GM18502 (cell line): Measurements from ENCODE around the gene PANK3.

Experiments
- ATAC-seq: cut with Tn5 transposase; IDR thresholded peaks from one replicate; pipeline ENCODE4 v1.9.1; 2021; ENCODE audit warnings: mild to moderate bottlenecking; ENCODE audit not compliant: unreplicated experiment, poor library complexity

PANK3 gene

GRCh38 chr5:168578538-168579487, at the start of gene PANK3:
PANK3 (minus strand) TSS chr5:168579368; CDS start chr5:168579283, 85 bp downstream.
- ATAC-seq, result peak; percentile 63

- no peak for ATAC-seq
Measured at GRCh38 chr5:168624850-168625364, 45.7 kb upstream of the PANK3 start.

- no peak for ATAC-seq
Measured at GRCh38 chr5:168620807-168621206, 41.6 kb upstream of the PANK3 start.

GRCh38 chr5:168614661-168615060, 35.5 kb upstream of the PANK3 start:
- ATAC-seq, result no peak

GRCh38 chr5:168613996-168614395, 34.8 kb upstream of the PANK3 start:
- ATAC-seq, result no peak

GRCh38 chr5:168613396-168613795, 34.2 kb upstream of the PANK3 start:
- no peak for ATAC-seq

GRCh38 chr5:168612996-168613395, 33.8 kb upstream of the PANK3 start:
- ATAC-seq, result no peak

- ATAC-seq, result no peak
Measured at GRCh38 chr5:168612123-168612522, 33.0 kb upstream of the PANK3 start.

- no peak for ATAC-seq
Measured at GRCh38 chr5:168611165-168611564, 32.0 kb upstream of the PANK3 start.

GRCh38 chr5:168609806-168610482, 30.8 kb upstream of the PANK3 start:
- no peak for ATAC-seq

GRCh38 chr5:168608821-168609220, 29.7 kb upstream of the PANK3 start:
- ATAC-seq, result no peak

GRCh38 chr5:168608386-168608785, 29.2 kb upstream of the PANK3 start:
- ATAC-seq, result peak; percentile 19

- peak; percentile 78 for ATAC-seq
Measured at GRCh38 chr5:168607946-168608345, 28.8 kb upstream of the PANK3 start.

- ATAC-seq, result no peak
Measured at GRCh38 chr5:168606562-168606961, 27.4 kb upstream of the PANK3 start.

GRCh38 chr5:168604436-168604835, 25.3 kb upstream of the PANK3 start:
- no peak for ATAC-seq

GRCh38 chr5:168603746-168604145, 24.6 kb upstream of the PANK3 start:
- no peak for ATAC-seq

GRCh38 chr5:168602517-168602916, 23.3 kb upstream of the PANK3 start:
- ATAC-seq, result no peak

- ATAC-seq, result no peak
Measured at GRCh38 chr5:168601972-168602371, 22.8 kb upstream of the PANK3 start.

- no peak for ATAC-seq
Measured at GRCh38 chr5:168600409-168600808, 21.2 kb upstream of the PANK3 start.

- ATAC-seq, result no peak
Measured at GRCh38 chr5:168599826-168600225, 20.7 kb upstream of the PANK3 start.

GRCh38 chr5:168598639-168599038, 19.5 kb upstream of the PANK3 start:
- ATAC-seq, result no peak
